Osteoblast (primary cell): Measurements from ENCODE around the gene DPM3. TPM values are rescaled to one million over a fixed set of nuclear protein-coding genes. Genes with fewer than 3 reads are reported as not detected.

Source experiments
- DNase-seq: peaks from one replicate; pipeline ENCODE4 v3.0.0; 2011; ENCODE audit warnings: low spot score, mixed read lengths; ENCODE audit not compliant: insufficient read length; ENCODE audit errors: missing footprints
- H2AFZ ChIP-seq: 2 replicates; pipeline ENCODE4 v1.6.0; 2011; ENCODE audit warnings: mild to moderate bottlenecking, low read length
- H3K27ac ChIP-seq: 2 replicates; pipeline ENCODE4 v1.5.1; 2011; ENCODE audit warnings: mild to moderate bottlenecking, low read depth, low read length, moderate library complexity
- H3K27me3 ChIP-seq: 2 replicates; pipeline ENCODE4 v1.6.0; 2012; ENCODE audit warnings: mild to moderate bottlenecking, control low read depth, inconsistent platforms, low read length, moderate library complexity; ENCODE audit not compliant: insufficient read depth
- H3K36me3 ChIP-seq: 2 replicates; pipeline ENCODE4 v1.5.1; 2011; ENCODE audit warnings: mild to moderate bottlenecking, low read length, control low read depth, moderate library complexity; ENCODE audit not compliant: insufficient read depth
- H3K4me1 ChIP-seq: 2 replicates; pipeline ENCODE4 v1.5.1; 2011; ENCODE audit warnings: mild to moderate bottlenecking, low read length, control low read depth, moderate library complexity; ENCODE audit not compliant: insufficient read depth
- H3K4me2 ChIP-seq: 2 replicates; pipeline ENCODE4 v1.6.0; 2011; ENCODE audit warnings: mild to moderate bottlenecking, low read length; ENCODE audit not compliant: insufficient read depth
- H3K4me3 ChIP-seq: fragments of 200-600 bp; sonication (generic); 3 replicates; pipeline ENCODE4 v1.5.1; 2012; ENCODE audit warnings: mild to moderate bottlenecking, low read length, inconsistent platforms; ENCODE audit not compliant: insufficient read depth
- H3K79me2 ChIP-seq: 2 replicates; pipeline ENCODE4 v1.6.0; 2012; ENCODE audit warnings: mild to moderate bottlenecking, low read length, control low read depth, inconsistent platforms; ENCODE audit not compliant: insufficient read depth
- H3K9me3 ChIP-seq: 2 replicates; pipeline ENCODE4 v1.5.1; 2011; ENCODE audit warnings: low read depth, low read length, control low read depth
- H4K20me1 ChIP-seq: 2 replicates; pipeline ENCODE4 v1.6.0; 2012; ENCODE audit warnings: mild to moderate bottlenecking, low read length, control low read depth; ENCODE audit not compliant: insufficient read depth
- CTCF ChIP-seq: IDR thresholded peaks from 2 replicates; pipeline ENCODE4 v1.5.1; 2011; ENCODE audit warnings: mild to moderate bottlenecking, low read depth, low read length, moderate library complexity; ENCODE audit errors: extremely low read depth
- total RNA-seq: library from RNA; depleted of rRNA; stranded (reverse); fragments of >200 nt; gene quantifications from 2 replicates; pipeline ENCODE4 v1.2.3, GENCODE V29; 2012

Gene DPM3
- total RNA-seq, 1 donor: 34.4 TPM

GRCh38 chr1:155179112-155180031, 39.0 kb upstream of the DPM3 start:
- no peak overlapping the region for H3K27ac ChIP-seq
- no peak overlapping the region for H3K4me3 ChIP-seq
- no peak overlapping the region for H3K4me2 ChIP-seq
- H3K9me3 ChIP-seq: no peaks in the 10 kb centered on the region
- no peak for TF ChIP-seq CTCF
- peak; percentile 81 for DNase-seq
- H3K4me1 ChIP-seq: no peaks in the 10 kb centered on the region
- H2AFZ ChIP-seq: no peak overlapping the region
- no peaks in the 10 kb centered on the region for H3K36me3 ChIP-seq
- H3K79me2 ChIP-seq: no peaks in the 10 kb centered on the region
- H3K27me3 ChIP-seq: no peaks in the 10 kb centered on the region
- H4K20me1 ChIP-seq: no peaks in the 10 kb centered on the region

- Histone ChIP-seq H3K27me3 (no peaks in the 10 kb centered on the region), H3K27ac (no peak overlapping the region), H3K4me1 (peaks cover 6% of the 10 kb centered on the region), H4K20me1 (no peaks in the 10 kb centered on the region), H2AFZ (no peak overlapping the region), H3K9me3 (no peaks in the 10 kb centered on the region), H3K79me2 (no peaks in the 10 kb centered on the region), H3K4me3 (no peak overlapping the region), H3K4me2 (no peak overlapping the region), H3K36me3 (no peaks in the 10 kb centered on the region)
- TF ChIP-seq CTCF: no peak
- DNase-seq: peak; percentile 82
These were observed 38.2 kb upstream of the DPM3 start for GRCh38 chr1:155178441-155179111.

- Histone ChIP-seq H3K9me3 (no peaks in the 10 kb centered on the region), H3K36me3 (no peaks in the 10 kb centered on the region), H3K79me2 (peaks cover 2% of the 10 kb centered on the region), H3K4me1 (peaks cover 9% of the 10 kb centered on the region), H3K4me2 (no peak overlapping the region), H2AFZ (no peak overlapping the region), H3K27ac (no peak overlapping the region), H4K20me1 (no peaks in the 10 kb centered on the region), H3K4me3 (no peak overlapping the region), H3K27me3 (no peaks in the 10 kb centered on the region)
- DNase-seq: peak; percentile 75
- TF ChIP-seq CTCF: no peak
These were observed 37.6 kb upstream of the DPM3 start for GRCh38 chr1:155177918-155178281.

- Histone ChIP-seq H3K4me2 (no peak overlapping the region), H2AFZ (no peak overlapping the region), H3K9me3 (no peaks in the 10 kb centered on the region), H3K4me3 (no peak overlapping the region), H3K79me2 (peaks cover 7% of the 10 kb centered on the region), H3K27me3 (no peaks in the 10 kb centered on the region), H3K4me1 (peaks cover 11% of the 10 kb centered on the region), H4K20me1 (no peaks in the 10 kb centered on the region), H3K27ac (no peak overlapping the region), H3K36me3 (no peaks in the 10 kb centered on the region)
- DNase-seq: peak; percentile 38
- TF ChIP-seq CTCF: no peak
These were observed 37.0 kb upstream of the DPM3 start for GRCh38 chr1:155177192-155177917.
